Peyer's patch (tissue), 4 donors: ENCODE measurements around the gene TRAK1. TPM values are rescaled to one million over a fixed set of nuclear protein-coding genes. Genes with fewer than 3 reads are reported as not detected.

ENCODE experiments used
- DNase-seq, 3 donors: peaks; one replicate each; pipeline ENCODE4 v3.0.0-alpha.2; 2017 to 2019
- H3K27ac ChIP-seq, 4 donors: fragments of 200-600 bp; sonication (generic); one replicate each; pipeline ENCODE4 v1.5.1; 2016 to 2019
- H3K27me3 ChIP-seq, 2 donors: fragments of 200-600 bp; sonication (generic); one replicate each; pipeline ENCODE4 v1.5.1; 2019
- H3K36me3 ChIP-seq, 3 donors: fragments of 200-600 bp; sonication (generic); one replicate each; pipeline ENCODE4 v1.5.1; 2016 to 2019
- H3K4me1 ChIP-seq, 4 donors: fragments of 200-600 bp; sonication (generic); one replicate each; pipeline ENCODE4 v1.5.1; 2016 to 2019
- H3K4me3 ChIP-seq, 4 donors: fragments of 200-600 bp; sonication (generic); 1 replicate in 3 of 4; 2 replicates in 1 of 4; pipeline ENCODE4 v1.5.1; 2016 to 2019; ENCODE audit warnings: mild to moderate bottlenecking in 1 of 4
- H3K9me3 ChIP-seq, 4 donors: fragments of 200-600 bp; sonication (generic); one replicate each; pipeline ENCODE4 v1.5.1; 2016 to 2019; ENCODE audit warnings: mild to moderate bottlenecking in 1 of 4
- POLR2A ChIP-seq, 2 donors: fragments of 450-650 bp; IDR thresholded peaks; one replicate each; pipeline ENCODE4 v1.5.1; 2017; ENCODE audit warnings: antibody characterized with exemption in 2 of 2, mild to moderate bottlenecking in 2 of 2, moderate library complexity in 2 of 2
- total RNA-seq, 4 donors: library from RNA; depleted of rRNA; stranded (reverse); fragments of >200 nt; gene quantifications; one replicate each; pipeline ENCODE4 v1.1.0, GENCODE V29; 2016
- TF ChIP-seq, protein P1 (sequence below), 6 experiments: fragments of 450-650 bp in 4 of 6; fragments of 200-600 bp in 2 of 6; sonication (generic) in 1 of 6; IDR thresholded peaks; one replicate each; pipeline ENCODE4 v1.5.1; 2017 to 2019; ENCODE audit warnings: antibody characterized with exemption in 6 of 6, mild to moderate bottlenecking in 3 of 6, moderate library complexity in 1 of 6

Gene TRAK1
- total RNA-seq, 4 donors from 2014 or later = 96.2 to 283 (median 125) TPM

- Histone ChIP-seq H3K27ac (no peak overlapping the region), H3K4me3 (no peak overlapping the region), H3K4me1 (no peaks in the 10 kb centered on the region), H3K9me3 (peaks cover 0 to 6% (median 0%) of the 10 kb centered on the region in 4 donors), H3K36me3 (no peaks in the 10 kb centered on the region), H3K27me3 (no peaks in the 10 kb centered on the region)
- DNase-seq = no peak
- TF ChIP-seq POLR2A (IDR thresholded peaks at IDR 0.05) = no peak
- TF ChIP-seq, protein P1, sequence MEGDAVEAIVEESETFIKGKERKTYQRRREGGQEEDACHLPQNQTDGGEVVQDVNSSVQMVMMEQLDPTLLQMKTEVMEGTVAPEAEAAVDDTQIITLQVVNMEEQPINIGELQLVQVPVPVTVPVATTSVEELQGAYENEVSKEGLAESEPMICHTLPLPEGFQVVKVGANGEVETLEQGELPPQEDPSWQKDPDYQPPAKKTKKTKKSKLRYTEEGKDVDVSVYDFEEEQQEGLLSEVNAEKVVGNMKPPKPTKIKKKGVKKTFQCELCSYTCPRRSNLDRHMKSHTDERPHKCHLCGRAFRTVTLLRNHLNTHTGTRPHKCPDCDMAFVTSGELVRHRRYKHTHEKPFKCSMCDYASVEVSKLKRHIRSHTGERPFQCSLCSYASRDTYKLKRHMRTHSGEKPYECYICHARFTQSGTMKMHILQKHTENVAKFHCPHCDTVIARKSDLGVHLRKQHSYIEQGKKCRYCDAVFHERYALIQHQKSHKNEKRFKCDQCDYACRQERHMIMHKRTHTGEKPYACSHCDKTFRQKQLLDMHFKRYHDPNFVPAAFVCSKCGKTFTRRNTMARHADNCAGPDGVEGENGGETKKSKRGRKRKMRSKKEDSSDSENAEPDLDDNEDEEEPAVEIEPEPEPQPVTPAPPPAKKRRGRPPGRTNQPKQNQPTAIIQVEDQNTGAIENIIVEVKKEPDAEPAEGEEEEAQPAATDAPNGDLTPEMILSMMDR (IDR thresholded peaks at IDR 0.05) = no peak
These were observed 144.4 kb downstream of the TRAK1 start for GRCh38 chr3:42235532-42235931.

GRCh38 chr3:42236611-42237010 is 145.5 kb downstream of the TRAK1 start:
- Histone ChIP-seq H3K27ac (no peak overlapping the region), H3K4me3 (no peak overlapping the region), H3K4me1 (no peaks in the 10 kb centered on the region), H3K27me3 (no peaks in the 10 kb centered on the region), H3K36me3 (no peaks in the 10 kb centered on the region), H3K9me3 (peaks cover 0 to 6% (median 0%) of the 10 kb centered on the region in 4 donors)
- DNase-seq = no peak
- TF ChIP-seq POLR2A (IDR thresholded peaks at IDR 0.05) = no peak
- TF ChIP-seq, protein P1 (IDR thresholded peaks at IDR 0.05) = no peak

GRCh38 chr3:42246091-42246490 is 154.9 kb downstream of the TRAK1 start:
- Histone ChIP-seq H3K36me3 (no peaks in the 10 kb centered on the region), H3K9me3 (no peaks in the 10 kb centered on the region), H3K4me1 (no peaks in the 10 kb centered on the region), H3K27ac (no peak overlapping the region), H3K4me3 (no peak overlapping the region), H3K27me3 (no peaks in the 10 kb centered on the region)
- TF ChIP-seq, protein P1 (IDR thresholded peaks at IDR 0.05) = no peak
- no peak for TF ChIP-seq POLR2A (IDR thresholded peaks at IDR 0.05)
- DNase-seq = no peak

DNA sequence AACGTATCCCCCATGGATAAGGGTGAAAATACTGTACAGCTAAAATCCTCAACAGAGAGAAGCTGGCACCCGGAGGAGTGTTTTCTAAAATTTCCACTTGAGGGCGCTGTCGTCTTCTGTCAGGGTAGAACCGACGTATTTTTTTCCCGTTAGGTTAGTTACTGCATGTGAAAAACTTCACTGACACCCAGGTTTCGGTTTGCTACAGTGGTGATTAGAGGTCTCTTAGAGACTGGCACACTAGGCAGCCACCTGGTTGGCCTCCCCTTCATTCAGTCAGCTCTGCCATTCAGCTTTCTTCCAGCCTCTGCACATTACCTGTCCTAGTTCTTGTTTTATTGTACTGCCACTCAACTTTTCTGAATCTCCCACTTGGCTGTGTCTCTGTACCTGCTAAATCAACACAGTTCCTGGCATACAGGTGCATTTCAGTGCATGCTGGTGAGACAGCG is 156.4 kb downstream of the TRAK1 start:
- Histone ChIP-seq H3K36me3 (no peaks in the 10 kb centered on the region), H3K4me3 (no peak overlapping the region), H3K27ac (no peak overlapping the region), H3K4me1 (no peaks in the 10 kb centered on the region), H3K27me3 (no peaks in the 10 kb centered on the region), H3K9me3 (no peaks in the 10 kb centered on the region)
- TF ChIP-seq POLR2A (IDR thresholded peaks at IDR 0.05) = no peak
- TF ChIP-seq, protein P1 (IDR thresholded peaks at IDR 0.05) = peak; percentile 43 to 83 (median 74)
- DNase-seq = peak in 2 of 3 donors; percentile 39 to 78

DNA sequence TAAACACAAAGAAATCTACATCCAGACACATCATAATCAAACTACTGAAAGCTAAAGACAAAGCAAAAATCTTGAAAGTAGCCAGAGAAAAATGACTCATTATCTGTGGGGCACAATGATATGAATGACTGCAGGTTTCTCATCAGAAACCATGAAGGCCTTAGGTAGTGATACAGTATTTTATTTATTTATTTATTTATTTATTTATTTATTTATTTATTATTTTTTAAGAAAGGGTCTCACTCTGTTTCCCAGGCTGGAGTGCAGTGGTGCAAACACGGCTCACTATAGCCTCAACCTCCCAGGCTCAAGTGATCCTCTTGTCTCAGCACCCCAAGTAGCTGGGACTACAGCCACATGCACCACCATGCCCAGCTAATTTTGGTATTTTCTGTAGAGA is 159.6 kb downstream of the TRAK1 start:
- Histone ChIP-seq H3K27me3 (no peaks in the 10 kb centered on the region), H3K27ac (no peak overlapping the region)
- no peak for TF ChIP-seq POLR2A (IDR thresholded peaks at IDR 0.05)
- TF ChIP-seq, protein P1 (IDR thresholded peaks at IDR 0.05) = no peak

DNA sequence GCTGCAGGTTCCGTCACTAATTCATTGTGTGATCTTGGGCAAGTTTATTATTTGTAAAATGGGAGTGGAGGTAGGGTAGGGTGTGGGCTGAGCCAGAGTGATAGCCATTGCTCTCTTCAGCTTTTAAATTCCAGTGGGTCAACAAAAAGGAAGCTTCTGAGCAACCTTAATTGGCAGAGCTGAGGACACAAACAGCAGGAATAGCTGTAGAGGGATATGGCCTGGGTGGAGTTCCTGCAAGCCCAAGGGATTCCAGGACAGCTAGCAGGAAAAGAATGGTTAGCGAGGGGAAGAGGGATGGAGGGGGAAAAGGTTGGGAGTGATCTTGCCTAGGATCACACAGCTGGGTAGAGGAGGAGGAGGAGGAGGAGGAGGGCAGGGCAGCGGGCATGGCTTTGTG is 163.4 kb downstream of the TRAK1 start:
- DNase-seq = no peak
- H3K27me3 ChIP-seq = no peaks in the 10 kb centered on the region
- no peaks in the 10 kb centered on the region for H3K4me1 ChIP-seq
- H3K36me3 ChIP-seq = no peaks in the 10 kb centered on the region
- H3K4me3 ChIP-seq = no peak overlapping the region
- no peak for TF ChIP-seq POLR2A (IDR thresholded peaks at IDR 0.05)
- TF ChIP-seq, protein P1 (IDR thresholded peaks at IDR 0.05) = no peak
- H3K27ac ChIP-seq = no peak overlapping the region
- no peaks in the 10 kb centered on the region for H3K9me3 ChIP-seq

More for the DNA sequence above, 159.6 kb downstream of the TRAK1 start:
- Histone ChIP-seq H3K4me3 (no peak overlapping the region), H3K4me1 (no peaks in the 10 kb centered on the region), H3K36me3 (no peaks in the 10 kb centered on the region), H3K9me3 (no peaks in the 10 kb centered on the region)
- DNase-seq = no peak
